Muscle of leg (tissue), 11 donors: ENCODE results near the gene TMEM125. TPM values are rescaled to one million over a fixed set of nuclear protein-coding genes. Genes with fewer than 3 reads are reported as not detected.

ENCODE experiments used
- DNase-seq: peaks from one replicate; pipeline ENCODE4 v3.0.0; 2013
- H3K27ac ChIP-seq: one replicate; pipeline ENCODE4 v1.5.1; 2013; ENCODE audit warnings: mild to moderate bottlenecking, low read length, control low read depth
- H3K27me3 ChIP-seq: one replicate; pipeline ENCODE4 v1.6.1; 2013; ENCODE audit warnings: low read length; ENCODE audit not compliant: control insufficient read depth, insufficient read depth
- H3K36me3 ChIP-seq: one replicate; pipeline ENCODE4 v1.6.1; 2013; ENCODE audit warnings: low read length; ENCODE audit not compliant: control insufficient read depth, insufficient read depth
- H3K4me1 ChIP-seq: one replicate; pipeline ENCODE4 v1.6.1; 2013; ENCODE audit warnings: low read length; ENCODE audit not compliant: control insufficient read depth, insufficient read depth
- H3K4me3 ChIP-seq: one replicate; pipeline ENCODE4 v1.5.1; 2013; ENCODE audit warnings: low read length, control low read depth
- H3K9me3 ChIP-seq: replicated peaks from 2 replicates; pipeline ENCODE4 v1.6.1; 2013; ENCODE audit warnings: low read depth, low read length; ENCODE audit not compliant: control insufficient read depth
- WGBS: methylation state at CpG from one replicate; pipeline ENCODE4 v1.1.5; 2013; ENCODE audit warnings: missing lambda C conversion rate; ENCODE audit not compliant: insufficient coverage; 5-methylcytosine and 5-hydroxymethylcytosine counted together
- polyA plus RNA-seq, 8 donors: library from polyadenylated mRNA; unstranded; fragments of 120-200 nt; gene quantifications; one replicate each; pipeline versions ENCODE4 v1.2.1 to v1.2.3, GENCODE V29; 2013; ENCODE audit warnings: inconsistent platforms in 1 of 8, low replicate concordance in 1 of 8; ENCODE audit not compliant: insufficient read length in 8 of 8, insufficient read depth in 1 of 8
- total RNA-seq: library from RNA; stranded (reverse); fragments of 120-200 nt; gene quantifications from one replicate; pipeline ENCODE4 v1.2.4, GENCODE V29; 2013

TMEM125 gene
- total and polyA plus RNA-seq, 9 donors, result 0.09 to 2.4 (median 0.34) TPM; not detected in 5

DNA sequence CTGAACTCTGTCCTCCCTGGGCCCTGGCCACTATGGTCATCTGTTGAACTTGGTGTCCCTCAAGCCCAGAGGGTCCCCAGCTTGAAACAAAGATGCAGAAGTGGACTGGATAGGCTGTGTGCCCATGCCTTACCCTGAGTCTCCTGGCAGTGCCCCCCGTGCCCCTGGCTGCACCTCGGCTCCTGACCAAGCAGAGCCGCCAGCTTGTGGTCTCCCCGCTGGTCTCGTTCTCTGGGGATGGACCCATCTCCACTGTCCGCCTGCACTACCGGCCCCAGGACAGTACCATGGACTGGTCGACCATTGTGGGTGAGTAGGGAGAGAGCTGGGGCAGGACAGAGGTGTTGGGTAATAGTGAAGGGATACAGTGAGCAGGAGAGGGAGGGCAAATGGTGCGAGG lies 41.7 kb downstream of the TMEM125 start:
- H3K27me3 ChIP-seq, result no peaks in the 10 kb centered on the region
- H3K4me3 ChIP-seq, result no peak overlapping the region
- no peak for DNase-seq
- no peaks in the 10 kb centered on the region for H3K4me1 ChIP-seq
- H3K27ac ChIP-seq, result no peak overlapping the region
- H3K9me3 ChIP-seq, result no peaks in the 10 kb centered on the region
- WGBS, result 90% methylated on average over 9 of the region's 9 CpGs
- no peaks in the 10 kb centered on the region for H3K36me3 ChIP-seq

DNA sequence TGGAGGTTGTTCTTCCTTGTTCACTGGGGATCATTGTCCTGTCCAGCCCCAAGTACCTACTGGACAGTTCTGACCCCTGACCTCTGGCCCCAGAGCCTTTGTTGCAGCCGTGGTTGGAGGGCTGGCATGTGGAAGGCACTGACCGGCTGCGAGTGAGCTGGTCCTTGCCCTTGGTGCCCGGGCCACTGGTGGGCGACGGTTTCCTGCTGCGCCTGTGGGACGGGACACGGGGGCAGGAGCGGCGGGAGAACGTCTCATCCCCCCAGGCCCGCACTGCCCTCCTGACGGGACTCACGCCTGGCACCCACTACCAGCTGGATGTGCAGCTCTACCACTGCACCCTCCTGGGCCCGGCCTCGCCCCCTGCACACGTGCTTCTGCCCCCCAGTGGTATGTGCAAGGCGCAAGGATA lies 42.4 kb downstream of the TMEM125 start:
- H3K4me1 ChIP-seq, result no peaks in the 10 kb centered on the region
- 74% methylated on average over 8 of the region's 19 CpGs for WGBS
- no peaks in the 10 kb centered on the region for H3K27me3 ChIP-seq
- no peaks in the 10 kb centered on the region for H3K9me3 ChIP-seq
- no peak for DNase-seq
- H3K4me3 ChIP-seq, result no peak overlapping the region
- H3K27ac ChIP-seq, result no peak overlapping the region
- no peaks in the 10 kb centered on the region for H3K36me3 ChIP-seq

DNA sequence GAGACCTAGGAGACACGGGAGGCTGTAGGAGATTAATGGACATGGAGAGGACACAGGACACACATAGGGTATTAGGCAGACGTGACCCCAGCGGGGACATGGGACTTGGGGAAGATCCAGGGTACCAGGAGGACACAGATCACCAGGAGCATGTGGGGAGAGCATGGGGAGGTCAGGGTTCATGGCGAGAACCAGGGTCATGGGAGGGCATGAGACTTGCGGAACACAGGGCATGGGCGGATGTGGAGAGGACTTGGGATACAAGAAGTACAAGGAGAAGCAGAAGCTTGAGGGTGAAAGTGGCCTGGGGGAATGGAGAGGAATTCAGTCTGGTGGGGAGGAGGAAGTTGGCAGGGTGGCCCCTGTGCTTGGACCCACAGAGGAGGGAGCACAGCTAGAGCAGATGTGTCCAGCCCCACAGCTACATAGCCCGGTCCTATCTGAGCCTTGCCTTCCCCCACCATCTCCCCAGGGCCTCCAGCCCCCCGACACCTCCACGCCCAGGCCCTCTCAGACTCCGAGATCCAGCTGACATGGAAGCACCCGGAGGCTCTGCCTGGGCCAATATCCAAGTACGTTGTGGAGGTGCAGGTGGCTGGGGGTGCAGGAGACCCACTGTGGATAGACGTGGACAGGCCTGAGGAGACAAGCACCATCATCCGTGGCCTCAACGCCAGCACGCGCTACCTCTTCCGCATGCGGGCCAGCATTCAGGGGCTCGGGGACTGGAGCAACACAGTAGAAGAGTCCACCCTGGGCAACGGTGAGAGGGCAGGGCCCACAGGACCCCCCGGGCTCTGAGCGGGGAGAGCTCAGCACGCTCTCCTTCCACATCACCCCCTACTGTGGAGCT lies 43.1 kb downstream of the TMEM125 start:
- DNase-seq, result no peak
- no peaks in the 10 kb centered on the region for H3K4me1 ChIP-seq
- WGBS, result 92% methylated on average over 19 of the region's 24 CpGs
- no peaks in the 10 kb centered on the region for H3K36me3 ChIP-seq
- no peaks in the 10 kb centered on the region for H3K9me3 ChIP-seq
- H3K27ac ChIP-seq, result no peak overlapping the region
- H3K27me3 ChIP-seq, result no peaks in the 10 kb centered on the region
- H3K4me3 ChIP-seq, result no peak overlapping the region

DNA sequence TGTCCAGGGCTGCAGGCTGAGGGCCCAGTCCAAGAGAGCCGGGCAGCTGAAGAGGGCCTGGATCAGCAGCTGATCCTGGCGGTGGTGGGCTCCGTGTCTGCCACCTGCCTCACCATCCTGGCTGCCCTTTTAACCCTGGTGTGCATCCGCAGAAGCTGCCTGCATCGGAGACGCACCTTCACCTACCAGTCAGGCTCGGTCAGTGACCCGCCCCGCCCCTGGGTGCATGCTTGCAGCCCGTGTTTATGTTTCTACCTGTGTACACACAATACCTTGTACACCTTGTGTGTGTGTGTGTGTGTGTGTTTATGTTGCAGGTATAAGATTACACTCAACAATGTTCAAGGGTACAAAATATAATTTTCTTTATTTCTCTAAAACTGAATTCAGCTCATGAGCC lies 44.0 kb downstream of the TMEM125 start:
- H3K4me3 ChIP-seq, result no peak overlapping the region
- no peaks in the 10 kb centered on the region for H3K36me3 ChIP-seq
- DNase-seq, result no peak
- H3K27me3 ChIP-seq, result no peaks in the 10 kb centered on the region
- no peaks in the 10 kb centered on the region for H3K9me3 ChIP-seq
- H3K27ac ChIP-seq, result no peak overlapping the region
- 94% methylated on average over 7 of the region's 10 CpGs for WGBS
- H3K4me1 ChIP-seq, result no peaks in the 10 kb centered on the region

DNA sequence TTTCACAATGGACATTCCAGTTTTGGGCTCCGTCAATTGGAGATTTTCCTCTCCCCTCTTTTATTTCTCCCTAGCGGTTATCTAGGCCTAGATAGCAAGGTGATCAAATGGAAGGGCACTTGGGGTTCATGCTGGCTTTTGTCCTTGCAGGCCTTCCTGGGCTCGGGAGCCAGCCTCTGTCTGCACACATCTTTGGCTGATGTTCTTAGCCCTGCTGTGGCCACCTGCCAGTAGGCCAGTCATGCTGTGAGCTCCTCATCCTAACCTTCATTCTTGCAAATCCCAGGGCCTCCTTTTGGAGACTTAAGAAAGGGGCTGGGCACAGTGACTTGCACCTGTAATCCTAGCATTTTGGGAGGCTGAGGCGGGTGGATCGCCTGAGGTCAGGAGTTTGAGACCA lies 44.5 kb downstream of the TMEM125 start:
- no peak overlapping the region for H3K4me3 ChIP-seq

DNA sequence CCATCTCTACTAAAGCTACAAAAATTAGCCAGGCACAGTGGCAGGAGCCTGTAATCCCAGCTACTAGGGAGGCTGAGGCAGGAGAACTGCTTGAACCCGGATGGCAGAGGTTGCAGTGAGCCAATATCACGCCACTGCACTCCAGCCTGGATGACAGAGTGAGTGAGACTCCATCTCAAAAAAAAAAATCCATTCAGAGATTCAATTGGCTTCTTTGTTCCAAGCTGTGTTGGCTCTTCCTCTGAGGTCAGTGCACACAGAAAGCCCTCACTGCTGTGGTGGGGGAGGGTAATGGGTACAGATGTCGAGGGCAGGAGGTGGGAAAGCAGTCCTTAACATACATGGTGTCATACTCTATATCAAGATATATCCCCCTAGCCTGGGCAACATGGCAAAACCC lies 45.7 kb downstream of the TMEM125 start:
- Histone ChIP-seq H3K36me3 (no peaks in the 10 kb centered on the region), H3K4me3 (no peak overlapping the region), H3K4me1 (no peaks in the 10 kb centered on the region), H3K27ac (no peak overlapping the region), H3K9me3 (no peaks in the 10 kb centered on the region), H3K27me3 (no peaks in the 10 kb centered on the region)
- DNase-seq, result no peak
- WGBS, result no CpG with 5 or more reads among the region's 3 CpGs

More for the DNA sequence above, 44.5 kb downstream of the TMEM125 start:
- Histone ChIP-seq H3K27ac (no peak overlapping the region), H3K9me3 (no peaks in the 10 kb centered on the region), H3K4me1 (no peaks in the 10 kb centered on the region), H3K27me3 (no peaks in the 10 kb centered on the region), H3K36me3 (no peaks in the 10 kb centered on the region)
- no peak for DNase-seq
- 80% methylated on average over 1 of the region's 5 CpGs for WGBS

DNA sequence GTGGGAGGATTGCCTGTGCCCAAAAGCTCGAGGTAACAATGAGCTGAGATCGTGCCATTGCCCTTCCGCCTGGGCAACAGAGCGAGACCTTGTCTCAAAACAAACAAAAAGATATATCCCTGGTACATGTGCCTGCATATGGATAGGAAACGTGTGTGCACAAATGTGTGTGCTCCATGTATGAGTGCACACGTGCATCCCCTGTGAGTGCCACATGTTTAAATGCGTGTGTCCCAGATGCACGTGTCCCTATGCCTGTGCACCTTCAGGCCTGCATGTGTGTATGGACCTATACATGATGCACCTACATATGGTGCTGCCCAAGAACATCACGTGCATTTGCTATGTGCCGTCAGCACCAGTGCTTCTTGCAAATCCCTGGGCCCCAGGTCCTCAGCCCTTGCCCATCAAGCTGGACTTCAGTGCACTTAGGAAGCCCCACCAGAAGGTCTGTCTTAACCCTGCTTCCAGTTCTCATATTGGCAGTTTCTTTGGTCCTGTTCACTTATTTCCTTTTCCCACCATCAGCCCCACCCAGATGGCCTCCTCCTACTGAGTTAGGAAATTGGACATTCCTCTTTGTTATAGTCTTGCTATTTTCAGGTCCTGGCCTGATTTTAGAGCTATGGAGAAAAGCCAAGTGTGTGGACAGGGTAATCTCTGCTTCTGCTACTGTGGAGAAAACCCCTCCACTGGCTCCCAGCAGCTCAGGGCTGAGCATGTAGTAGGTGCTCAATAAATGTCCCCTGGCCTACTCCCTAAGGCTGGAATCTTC lies 46.4 kb downstream of the TMEM125 start:
- WGBS, result 83% methylated on average over 6 of the region's 10 CpGs
- H3K9me3 ChIP-seq, result no peaks in the 10 kb centered on the region
- no peaks in the 10 kb centered on the region for H3K4me1 ChIP-seq
- DNase-seq, result no peak
- no peak overlapping the region for H3K4me3 ChIP-seq
- H3K27me3 ChIP-seq, result no peaks in the 10 kb centered on the region
- no peaks in the 10 kb centered on the region for H3K36me3 ChIP-seq
- H3K27ac ChIP-seq, result no peak overlapping the region

DNA sequence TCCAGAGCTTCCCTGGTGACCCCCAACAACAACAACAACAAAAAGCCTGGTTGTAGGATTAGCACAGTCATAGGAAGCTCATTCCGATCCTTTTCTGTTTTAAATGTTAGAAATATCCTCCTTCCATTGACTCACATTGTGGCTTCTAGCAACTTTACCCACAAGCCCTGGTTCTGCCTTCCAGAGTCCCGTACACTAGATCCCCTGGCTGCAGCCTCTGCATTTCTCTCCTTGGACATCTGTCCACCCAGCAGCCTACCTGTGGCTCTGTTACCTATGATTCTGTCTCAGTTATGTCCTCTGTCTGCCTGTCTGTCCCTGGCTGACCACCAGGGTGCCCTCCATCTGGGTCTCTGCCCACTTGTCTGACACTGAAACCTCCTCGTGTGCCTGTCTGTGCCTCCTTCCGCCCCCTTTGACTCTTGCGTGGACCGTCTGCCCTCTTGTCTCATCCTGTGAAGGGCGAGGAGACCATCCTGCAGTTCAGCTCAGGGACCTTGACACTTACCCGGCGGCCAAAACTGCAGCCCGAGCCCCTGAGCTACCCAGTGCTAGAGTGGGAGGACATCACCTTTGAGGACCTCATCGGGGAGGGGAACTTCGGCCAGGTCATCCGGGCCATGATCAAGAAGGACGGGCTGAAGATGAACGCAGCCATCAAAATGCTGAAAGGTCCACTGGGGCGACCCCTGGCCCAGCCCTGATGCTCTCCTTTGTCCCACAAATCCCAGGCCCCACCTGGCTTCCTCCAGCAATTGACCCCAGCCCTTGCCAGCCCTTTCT lies 47.1 kb downstream of the TMEM125 start:
- H3K27me3 ChIP-seq, result no peaks in the 10 kb centered on the region
- H3K36me3 ChIP-seq, result no peaks in the 10 kb centered on the region

DNA sequence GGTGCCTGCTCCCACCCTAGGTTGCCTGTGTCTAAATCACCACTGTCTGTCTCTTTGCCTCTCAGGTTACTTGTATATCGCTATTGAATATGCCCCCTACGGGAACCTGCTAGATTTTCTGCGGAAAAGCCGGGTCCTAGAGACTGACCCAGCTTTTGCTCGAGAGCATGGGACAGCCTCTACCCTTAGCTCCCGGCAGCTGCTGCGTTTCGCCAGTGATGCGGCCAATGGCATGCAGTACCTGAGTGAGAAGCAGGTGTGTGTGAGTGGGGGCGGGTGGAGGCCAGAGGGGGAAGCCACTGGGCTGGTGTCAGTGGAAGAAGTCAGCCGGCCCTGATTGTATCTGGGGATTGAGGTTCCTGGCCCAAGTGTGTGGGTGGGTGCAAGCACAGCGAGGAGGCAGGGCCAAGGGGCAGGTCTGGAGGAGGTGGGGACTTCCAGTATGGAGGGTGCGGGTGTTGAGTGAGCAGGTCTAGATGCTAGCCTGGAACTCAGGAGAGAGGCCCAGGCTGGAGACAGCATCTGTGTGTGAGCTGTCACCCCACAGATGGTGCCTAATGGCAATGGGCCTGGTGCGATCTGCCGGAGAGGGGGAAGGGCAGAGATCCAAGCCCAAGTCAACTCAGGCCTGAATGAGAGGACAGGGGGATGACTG lies 48.2 kb downstream of the TMEM125 start:
- H3K27me3 ChIP-seq, result no peaks in the 10 kb centered on the region
- 65% methylated on average over 15 of the region's 15 CpGs for WGBS
- no peak overlapping the region for H3K27ac ChIP-seq
- no peaks in the 10 kb centered on the region for H3K36me3 ChIP-seq
- H3K9me3 ChIP-seq, result no peaks in the 10 kb centered on the region
- no peak for DNase-seq
- H3K4me1 ChIP-seq, result no peaks in the 10 kb centered on the region
- H3K4me3 ChIP-seq, result no peak overlapping the region

More for the DNA sequence above, 47.1 kb downstream of the TMEM125 start:
- 79% methylated on average over 16 of the region's 16 CpGs for WGBS
- H3K9me3 ChIP-seq, result no peaks in the 10 kb centered on the region
- no peak overlapping the region for H3K27ac ChIP-seq
- no peak for DNase-seq
- no peak overlapping the region for H3K4me3 ChIP-seq
- H3K4me1 ChIP-seq, result no peaks in the 10 kb centered on the region
